WTC11 (cell line): Measurements from ENCODE around the gene CBY3. TPM values are rescaled to one million over a fixed set of nuclear protein-coding genes. Genes with fewer than 3 reads are reported as not detected.

Source experiments
- ATAC-seq: fragments of 200-7000 bp; cut with Tn5 transposase; 2 replicates; pipeline ENCODE4 v1.10.0; 2021; ENCODE audit warnings: mild to moderate bottlenecking, moderate library complexity
- CTCF ChIA-PET: fragments of 300-600 bp; sonication (Branson Sonifier 250); formaldehyde crosslinking; loops from one replicate; lab custom pipeline; 2021; ENCODE audit warnings: antibody characterized with exemption; lab: Charles Lee
- POLR2A ChIA-PET: fragments of 350-600 bp; sonication (Branson Sonifier 250); formaldehyde crosslinking; loops from one replicate; lab custom pipeline; 2021; ENCODE audit warnings: antibody characterized with exemption; lab: Charles Lee
- DNase-seq: peaks from one replicate; pipeline ENCODE4 v3.0.0; 2021; ENCODE audit warnings: low spot score
- H3K27ac Mint-ChIP-seq: 2 replicates; pipeline ENCODE4 v1.8.0; 2021; ENCODE audit warnings: mixed read lengths
- H3K27me3 Mint-ChIP-seq: 2 replicates; pipeline ENCODE4 v1.8.0; 2021; ENCODE audit warnings: low read depth, mild to moderate bottlenecking, moderate library complexity, mixed read lengths
- H3K36me3 Mint-ChIP-seq: 2 replicates; pipeline ENCODE4 v1.8.0; 2021; ENCODE audit warnings: mixed read lengths
- H3K4me1 Mint-ChIP-seq: 2 replicates; pipeline ENCODE4 v1.8.0; 2022; ENCODE audit warnings: mixed read lengths
- H3K4me3 Mint-ChIP-seq: 2 replicates; pipeline ENCODE4 v1.8.0; 2021; ENCODE audit warnings: mild to moderate bottlenecking, moderate library complexity, mixed read lengths
- H3K9me3 Mint-ChIP-seq: 2 replicates; pipeline ENCODE4 v1.8.0; 2021; ENCODE audit warnings: mixed read lengths
- EMX1 ChIP-seq: fragments of 250-450 bp; sonication (Bioruptor Pico); IDR thresholded peaks from 2 replicates; pipeline ENCODE4 v1.8.0; 2021; ENCODE audit warnings: mild to moderate bottlenecking
- ESRRA ChIP-seq: sonication (generic); formaldehyde crosslinking; IDR thresholded peaks from 2 replicates; pipeline ENCODE4 v1.8.1; 2022; ENCODE audit warnings: mild to moderate bottlenecking, missing genetic modification reagents, borderline replicate concordance
- ETV6 ChIP-seq: sonication (generic); formaldehyde crosslinking; IDR thresholded peaks from 2 replicates; pipeline ENCODE4 v1.8.1; 2022; ENCODE audit warnings: mild to moderate bottlenecking, missing genetic modification reagents
- FOXJ3 ChIP-seq: sonication (generic); formaldehyde crosslinking; IDR thresholded peaks from 2 replicates; pipeline ENCODE4 v1.9.0; 2021; ENCODE audit warnings: missing genetic modification reagents, mild to moderate bottlenecking, borderline replicate concordance
- GABPB1 ChIP-seq: sonication (generic); formaldehyde crosslinking; IDR thresholded peaks from 2 replicates; pipeline ENCODE4 v1.8.1; 2023; ENCODE audit warnings: mild to moderate bottlenecking, missing genetic modification reagents
- JUN ChIP-seq: sonication (generic); formaldehyde crosslinking; IDR thresholded peaks from 2 replicates; pipeline ENCODE4 v1.8.0; 2023; ENCODE audit warnings: mild to moderate bottlenecking, missing genetic modification reagents
- NFATC4 ChIP-seq: fragments of 250-450 bp; sonication (Bioruptor Pico); IDR thresholded peaks from 2 replicates; pipeline ENCODE4 v1.9.0; 2021; ENCODE audit warnings: mild to moderate bottlenecking
- NR1H2 ChIP-seq: sonication (generic); formaldehyde crosslinking; IDR thresholded peaks from 2 replicates; pipeline ENCODE4 v1.9.0; 2021; ENCODE audit warnings: mild to moderate bottlenecking, moderate library complexity, missing genetic modification reagents
- PRRX2 ChIP-seq: fragments of 250-450 bp; sonication (Bioruptor Pico); IDR thresholded peaks from 2 replicates; pipeline ENCODE4 v1.8.0; 2021; ENCODE audit warnings: mild to moderate bottlenecking
- SP1 ChIP-seq: sonication (generic); formaldehyde crosslinking; conservative IDR thresholded peaks from 2 replicates; pipeline ENCODE4 v1.8.1; 2022; ENCODE audit warnings: missing genetic modification reagents
- TEAD1 ChIP-seq: sonication (generic); formaldehyde crosslinking; IDR thresholded peaks from 2 replicates; pipeline ENCODE4 v1.8.0; 2022; ENCODE audit warnings: mild to moderate bottlenecking, missing genetic modification reagents
- ZNF219 ChIP-seq: sonication (generic); formaldehyde crosslinking; IDR thresholded peaks from 2 replicates; pipeline ENCODE4 v1.8.0; 2023; ENCODE audit warnings: missing genetic modification reagents, mild to moderate bottlenecking, borderline replicate concordance
- ZNF263 ChIP-seq: sonication (generic); formaldehyde crosslinking; IDR thresholded peaks from 2 replicates; pipeline ENCODE4 v1.8.1; 2022; ENCODE audit warnings: low read depth, mild to moderate bottlenecking, moderate library complexity, missing genetic modification reagents
- ZNF317 ChIP-seq: sonication (generic); formaldehyde crosslinking; IDR thresholded peaks from 2 replicates; pipeline ENCODE4 v1.8.1; 2023; ENCODE audit warnings: low read depth, mild to moderate bottlenecking, moderate library complexity, missing genetic modification reagents, borderline replicate concordance
- total RNA-seq: library from RNA; stranded (reverse); gene quantifications from 3 replicates; pipeline ENCODE4 v1.2.3, GENCODE V29; 2021
- TF ChIP-seq, protein P1 (sequence below): sonication (generic); formaldehyde crosslinking; IDR thresholded peaks from 2 replicates; pipeline ENCODE4 v1.8.1; 2023; ENCODE audit warnings: mild to moderate bottlenecking, moderate library complexity, missing genetic modification reagents
- TF ChIP-seq, protein P2 (sequence below): fragments of 250-450 bp; sonication (Bioruptor Pico); IDR thresholded peaks from 2 replicates; pipeline ENCODE4 v1.9.0; 2021; ENCODE audit warnings: moderate library complexity, mild to moderate bottlenecking, inconsistent platforms, borderline replicate concordance
- TF ChIP-seq, protein P3 (sequence below): sonication (generic); formaldehyde crosslinking; IDR thresholded peaks from 2 replicates; pipeline ENCODE4 v1.8.0; 2022; ENCODE audit warnings: mild to moderate bottlenecking, missing genetic modification reagents
- TF ChIP-seq, protein P4 (sequence below): sonication (generic); formaldehyde crosslinking; IDR thresholded peaks from 2 replicates; pipeline ENCODE4 v1.8.1; 2023; ENCODE audit warnings: mild to moderate bottlenecking, missing genetic modification reagents
- TF ChIP-seq, protein P5 (sequence below): fragments of 250-450 bp; sonication (Bioruptor Pico); IDR thresholded peaks from 2 replicates; pipeline ENCODE4 v1.8.0; 2021; ENCODE audit warnings: mild to moderate bottlenecking
- TF ChIP-seq, protein P6 (sequence below): fragments of 250-450 bp; sonication (Bioruptor Pico); IDR thresholded peaks from 2 replicates; pipeline ENCODE4 v1.9.0; 2021; ENCODE audit warnings: mild to moderate bottlenecking
- TF ChIP-seq, protein P7 (sequence below): fragments of 250-450 bp; sonication (Bioruptor Pico); IDR thresholded peaks from 2 replicates; pipeline ENCODE4 v1.9.0; 2021; ENCODE audit warnings: mild to moderate bottlenecking, borderline replicate concordance

The CBY3 gene
- total RNA-seq, 1 experiment from 2014 or later: 0.37 TPM

DNA sequence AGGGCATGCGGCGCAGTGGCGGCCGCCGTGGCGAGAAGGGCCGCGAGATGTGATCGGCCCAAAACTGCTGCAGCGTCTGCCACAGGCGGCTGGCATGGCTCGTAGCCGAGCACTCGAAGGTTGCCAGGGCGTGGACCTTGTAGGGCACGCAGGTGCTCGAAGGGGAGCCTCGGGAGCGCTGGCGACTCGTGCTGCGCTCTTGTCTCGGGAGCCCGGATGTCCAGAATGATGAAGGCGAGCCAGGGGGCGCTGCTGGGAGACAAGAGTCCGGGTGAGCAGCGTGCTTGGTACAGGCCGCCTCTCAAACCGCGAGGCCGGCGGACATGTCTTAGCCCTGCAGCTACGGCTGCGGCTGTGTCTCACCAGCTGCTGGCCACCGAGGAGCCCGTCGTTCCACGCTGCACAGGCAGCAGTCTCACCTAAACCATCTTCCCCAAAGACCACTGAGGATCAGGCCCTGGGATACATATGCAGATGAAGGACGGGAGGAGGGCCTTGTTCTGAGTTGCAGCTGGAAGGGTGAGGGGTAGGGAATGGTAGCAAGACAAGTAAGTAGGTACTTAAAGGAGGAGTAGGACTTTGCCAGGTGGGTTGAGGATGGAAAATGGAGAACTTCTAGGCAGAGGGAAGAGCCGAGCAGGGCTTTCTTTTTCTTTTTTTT, 1.7 kb downstream of the CBY3 start (continued):
- TF ChIP-seq, protein P1, sequence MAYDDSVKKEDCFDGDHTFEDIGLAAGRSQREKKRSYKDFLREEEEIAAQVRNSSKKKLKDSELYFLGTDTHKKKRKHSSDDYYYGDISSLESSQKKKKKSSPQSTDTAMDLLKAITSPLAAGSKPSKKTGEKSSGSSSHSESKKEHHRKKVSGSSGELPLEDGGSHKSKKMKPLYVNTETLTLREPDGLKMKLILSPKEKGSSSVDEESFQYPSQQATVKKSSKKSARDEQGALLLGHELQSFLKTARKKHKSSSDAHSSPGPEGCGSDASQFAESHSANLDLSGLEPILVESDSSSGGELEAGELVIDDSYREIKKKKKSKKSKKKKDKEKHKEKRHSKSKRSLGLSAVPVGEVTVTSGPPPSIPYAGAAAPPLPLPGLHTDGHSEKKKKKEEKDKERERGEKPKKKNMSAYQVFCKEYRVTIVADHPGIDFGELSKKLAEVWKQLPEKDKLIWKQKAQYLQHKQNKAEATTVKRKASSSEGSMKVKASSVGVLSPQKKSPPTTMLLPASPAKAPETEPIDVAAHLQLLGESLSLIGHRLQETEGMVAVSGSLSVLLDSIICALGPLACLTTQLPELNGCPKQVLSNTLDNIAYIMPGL (CRISPR knock-in tag): 0 out of 2 replicates have a peak, but pooled peaks have one; percentile 58
- TF ChIP-seq SP1 (CRISPR knock-in tag) (peak; percentile 58), ETV6 (CRISPR knock-in tag) (peak; percentile 18), JUN (no peak; the same call in none of the 2 replicates), GABPB1 (no peak)
- TF ChIP-seq, protein P2, sequence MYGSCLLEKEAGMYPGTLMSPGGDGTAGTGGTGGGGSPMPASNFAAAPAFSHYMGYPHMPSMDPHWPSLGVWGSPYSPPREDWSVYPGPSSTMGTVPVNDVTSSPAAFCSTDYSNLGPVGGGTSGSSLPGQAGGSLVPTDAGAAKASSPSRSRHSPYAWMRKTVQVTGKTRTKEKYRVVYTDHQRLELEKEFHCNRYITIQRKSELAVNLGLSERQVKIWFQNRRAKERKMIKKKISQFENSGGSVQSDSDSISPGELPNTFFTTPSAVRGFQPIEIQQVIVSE (CRISPR knock-in tag): no peak

DNA sequence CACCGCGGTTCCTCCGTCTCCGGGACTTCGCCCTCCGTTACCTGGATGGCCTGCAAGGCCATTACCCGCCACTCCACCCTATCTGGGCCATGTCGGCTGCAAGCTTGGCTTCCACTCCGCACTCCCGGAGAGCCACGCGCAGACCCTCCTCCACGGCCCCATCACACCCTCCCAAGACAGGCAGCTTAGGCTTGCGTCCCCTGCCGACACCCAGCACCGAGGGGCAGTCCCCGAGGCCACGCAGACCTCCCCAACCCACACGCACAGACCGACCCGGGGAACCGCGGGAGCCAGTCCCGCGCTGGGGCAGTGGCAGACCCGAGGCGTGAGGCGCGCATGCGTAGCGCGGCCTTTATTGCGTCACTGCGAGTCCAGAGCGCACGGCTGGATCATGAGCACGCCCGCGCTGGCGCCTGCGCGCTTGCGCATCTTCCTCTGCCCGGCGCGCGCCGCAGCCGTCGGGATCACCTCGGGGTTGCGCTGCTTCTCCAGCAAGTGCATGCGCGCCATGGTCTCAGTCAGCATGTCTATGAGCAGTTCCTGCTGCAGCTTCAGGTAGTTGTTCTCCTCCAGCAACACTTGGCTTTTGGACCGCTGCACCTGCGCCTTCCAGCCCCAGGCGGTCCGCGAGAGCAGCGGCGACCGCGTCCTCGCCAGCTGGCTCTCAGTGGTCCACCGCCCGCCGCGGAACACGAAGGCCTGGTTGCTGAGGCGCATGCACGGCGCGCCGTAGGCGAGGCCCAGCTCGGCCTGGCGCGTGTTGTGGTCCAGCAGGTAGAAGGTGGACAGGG, 2.4 kb downstream of the CBY3 start:
- peak overlapping the region; percentile 92 for H3K4me3 Mint-ChIP-seq
- peak; percentile 93 for DNase-seq
- ChIA-PET POLR2A (interaction anchor here (0.6 to 2.7 kb wide), 5 partner anchors 10 to 329 kb away, joined by 3 to 15 read pairs (median 7); partner anchors contain the start of gene HNRNPH1), CTCF (interaction anchor here (1.0 to 3.3 kb wide), 8 partner anchors 9 to 77 kb away, joined by 3 to 27 read pairs (median 4); partner anchors contain the start of gene MAML1)
- peaks cover 15% of the 10 kb centered on the region for H3K27me3 Mint-ChIP-seq
- H3K36me3 Mint-ChIP-seq: peaks cover 15% of the 10 kb centered on the region
- peak overlapping the region; percentile 57; the same call in 1 of the 2 replicates for H3K27ac Mint-ChIP-seq
- peaks cover 13% of the 10 kb centered on the region for H3K4me1 Mint-ChIP-seq
- ATAC-seq: peak; percentile 86
- H3K9me3 Mint-ChIP-seq: peaks cover 4% of the 10 kb centered on the region; the same call in 1 of the 2 replicates
- peak; percentile 95 for TF ChIP-seq ESRRA (CRISPR knock-in tag)
- TF ChIP-seq TEAD1 (CRISPR knock-in tag): peak; percentile 59
- 0 out of 2 replicates have a peak, but pooled peaks have one; percentile 90 for TF ChIP-seq NR1H2 (CRISPR knock-in tag)
- peak; percentile 82 for TF ChIP-seq ZNF317 (CRISPR knock-in tag)
- peak; percentile 93 for TF ChIP-seq ZNF219 (CRISPR knock-in tag)
- TF ChIP-seq, protein P3, sequence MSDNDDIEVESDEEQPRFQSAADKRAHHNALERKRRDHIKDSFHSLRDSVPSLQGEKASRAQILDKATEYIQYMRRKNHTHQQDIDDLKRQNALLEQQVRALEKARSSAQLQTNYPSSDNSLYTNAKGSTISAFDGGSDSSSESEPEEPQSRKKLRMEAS (CRISPR knock-in tag): peak; percentile 100
- TF ChIP-seq NFATC4 (CRISPR knock-in tag): no peak
- TF ChIP-seq PRRX2: no peak
- TF ChIP-seq FOXJ3 (CRISPR knock-in tag): peak; percentile 91; the same call in 1 of the 2 replicates
- peak; percentile 82; the same call in 1 of the 2 replicates for TF ChIP-seq ZNF263
- TF ChIP-seq, protein P4, sequence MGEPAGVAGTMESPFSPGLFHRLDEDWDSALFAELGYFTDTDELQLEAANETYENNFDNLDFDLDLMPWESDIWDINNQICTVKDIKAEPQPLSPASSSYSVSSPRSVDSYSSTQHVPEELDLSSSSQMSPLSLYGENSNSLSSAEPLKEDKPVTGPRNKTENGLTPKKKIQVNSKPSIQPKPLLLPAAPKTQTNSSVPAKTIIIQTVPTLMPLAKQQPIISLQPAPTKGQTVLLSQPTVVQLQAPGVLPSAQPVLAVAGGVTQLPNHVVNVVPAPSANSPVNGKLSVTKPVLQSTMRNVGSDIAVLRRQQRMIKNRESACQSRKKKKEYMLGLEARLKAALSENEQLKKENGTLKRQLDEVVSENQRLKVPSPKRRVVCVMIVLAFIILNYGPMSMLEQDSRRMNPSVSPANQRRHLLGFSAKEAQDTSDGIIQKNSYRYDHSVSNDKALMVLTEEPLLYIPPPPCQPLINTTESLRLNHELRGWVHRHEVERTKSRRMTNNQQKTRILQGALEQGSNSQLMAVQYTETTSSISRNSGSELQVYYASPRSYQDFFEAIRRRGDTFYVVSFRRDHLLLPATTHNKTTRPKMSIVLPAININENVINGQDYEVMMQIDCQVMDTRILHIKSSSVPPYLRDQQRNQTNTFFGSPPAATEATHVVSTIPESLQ (CRISPR knock-in tag): peak; percentile 70; the same call in 1 of the 2 replicates
- TF ChIP-seq, protein P5, sequence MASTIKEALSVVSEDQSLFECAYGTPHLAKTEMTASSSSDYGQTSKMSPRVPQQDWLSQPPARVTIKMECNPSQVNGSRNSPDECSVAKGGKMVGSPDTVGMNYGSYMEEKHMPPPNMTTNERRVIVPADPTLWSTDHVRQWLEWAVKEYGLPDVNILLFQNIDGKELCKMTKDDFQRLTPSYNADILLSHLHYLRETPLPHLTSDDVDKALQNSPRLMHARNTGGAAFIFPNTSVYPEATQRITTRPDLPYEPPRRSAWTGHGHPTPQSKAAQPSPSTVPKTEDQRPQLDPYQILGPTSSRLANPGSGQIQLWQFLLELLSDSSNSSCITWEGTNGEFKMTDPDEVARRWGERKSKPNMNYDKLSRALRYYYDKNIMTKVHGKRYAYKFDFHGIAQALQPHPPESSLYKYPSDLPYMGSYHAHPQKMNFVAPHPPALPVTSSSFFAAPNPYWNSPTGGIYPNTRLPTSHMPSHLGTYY: no peak
- TF ChIP-seq, protein P1 (CRISPR knock-in tag): peak; percentile 98
- TF ChIP-seq EMX1: no peak
- TF ChIP-seq, protein P6, sequence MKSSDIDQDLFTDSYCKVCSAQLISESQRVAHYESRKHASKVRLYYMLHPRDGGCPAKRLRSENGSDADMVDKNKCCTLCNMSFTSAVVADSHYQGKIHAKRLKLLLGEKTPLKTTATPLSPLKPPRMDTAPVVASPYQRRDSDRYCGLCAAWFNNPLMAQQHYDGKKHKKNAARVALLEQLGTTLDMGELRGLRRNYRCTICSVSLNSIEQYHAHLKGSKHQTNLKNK (CRISPR knock-in tag): no peak
- TF ChIP-seq, protein P7, sequence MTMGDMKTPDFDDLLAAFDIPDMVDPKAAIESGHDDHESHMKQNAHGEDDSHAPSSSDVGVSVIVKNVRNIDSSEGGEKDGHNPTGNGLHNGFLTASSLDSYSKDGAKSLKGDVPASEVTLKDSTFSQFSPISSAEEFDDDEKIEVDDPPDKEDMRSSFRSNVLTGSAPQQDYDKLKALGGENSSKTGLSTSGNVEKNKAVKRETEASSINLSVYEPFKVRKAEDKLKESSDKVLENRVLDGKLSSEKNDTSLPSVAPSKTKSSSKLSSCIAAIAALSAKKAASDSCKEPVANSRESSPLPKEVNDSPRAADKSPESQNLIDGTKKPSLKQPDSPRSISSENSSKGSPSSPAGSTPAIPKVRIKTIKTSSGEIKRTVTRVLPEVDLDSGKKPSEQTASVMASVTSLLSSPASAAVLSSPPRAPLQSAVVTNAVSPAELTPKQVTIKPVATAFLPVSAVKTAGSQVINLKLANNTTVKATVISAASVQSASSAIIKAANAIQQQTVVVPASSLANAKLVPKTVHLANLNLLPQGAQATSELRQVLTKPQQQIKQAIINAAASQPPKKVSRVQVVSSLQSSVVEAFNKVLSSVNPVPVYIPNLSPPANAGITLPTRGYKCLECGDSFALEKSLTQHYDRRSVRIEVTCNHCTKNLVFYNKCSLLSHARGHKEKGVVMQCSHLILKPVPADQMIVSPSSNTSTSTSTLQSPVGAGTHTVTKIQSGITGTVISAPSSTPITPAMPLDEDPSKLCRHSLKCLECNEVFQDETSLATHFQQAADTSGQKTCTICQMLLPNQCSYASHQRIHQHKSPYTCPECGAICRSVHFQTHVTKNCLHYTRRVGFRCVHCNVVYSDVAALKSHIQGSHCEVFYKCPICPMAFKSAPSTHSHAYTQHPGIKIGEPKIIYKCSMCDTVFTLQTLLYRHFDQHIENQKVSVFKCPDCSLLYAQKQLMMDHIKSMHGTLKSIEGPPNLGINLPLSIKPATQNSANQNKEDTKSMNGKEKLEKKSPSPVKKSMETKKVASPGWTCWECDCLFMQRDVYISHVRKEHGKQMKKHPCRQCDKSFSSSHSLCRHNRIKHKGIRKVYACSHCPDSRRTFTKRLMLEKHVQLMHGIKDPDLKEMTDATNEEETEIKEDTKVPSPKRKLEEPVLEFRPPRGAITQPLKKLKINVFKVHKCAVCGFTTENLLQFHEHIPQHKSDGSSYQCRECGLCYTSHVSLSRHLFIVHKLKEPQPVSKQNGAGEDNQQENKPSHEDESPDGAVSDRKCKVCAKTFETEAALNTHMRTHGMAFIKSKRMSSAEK: no peak
